ENCODE results near the gene PPP1R15B. TPM values are rescaled to one million over a fixed set of nuclear protein-coding genes. Genes with fewer than 3 reads are reported as not detected.

Gene PPP1R15B
- total RNA-seq, 1 experiment from 2014 or later = 45.9 TPM

GRCh38 chr1:204391629-204392028 is 20.0 kb downstream of the PPP1R15B start:
- H3K27ac Mint-ChIP-seq = no peak overlapping the region
- no peak overlapping the region for H3K18ac ChIP-seq (ENCODE audit: insufficient read length, low read depth, low read length)
- no peak overlapping the region for H4K8ac ChIP-seq (replicated peaks; ENCODE audit: insufficient read length, low read depth, low read length)

More at GRCh38 chr1:204391629-204392028, 20.0 kb downstream of the PPP1R15B start:
- no peak overlapping the region for H3K14ac ChIP-seq (ENCODE audit: insufficient read depth, low read length)
- no peak overlapping the region for H3K4me2 ChIP-seq (ENCODE audit: insufficient read depth, insufficient read length, low read length)
- H3K79me1 ChIP-seq (ENCODE audit: insufficient read depth, low read depth, low read length, poor library complexity, severe bottlenecking) = no peaks in the 10 kb centered on the region
- no peaks in the 10 kb centered on the region for H3K27me3 ChIP-seq (ENCODE audit: insufficient read depth, low read length)
- TF ChIP-seq, protein P1, sequence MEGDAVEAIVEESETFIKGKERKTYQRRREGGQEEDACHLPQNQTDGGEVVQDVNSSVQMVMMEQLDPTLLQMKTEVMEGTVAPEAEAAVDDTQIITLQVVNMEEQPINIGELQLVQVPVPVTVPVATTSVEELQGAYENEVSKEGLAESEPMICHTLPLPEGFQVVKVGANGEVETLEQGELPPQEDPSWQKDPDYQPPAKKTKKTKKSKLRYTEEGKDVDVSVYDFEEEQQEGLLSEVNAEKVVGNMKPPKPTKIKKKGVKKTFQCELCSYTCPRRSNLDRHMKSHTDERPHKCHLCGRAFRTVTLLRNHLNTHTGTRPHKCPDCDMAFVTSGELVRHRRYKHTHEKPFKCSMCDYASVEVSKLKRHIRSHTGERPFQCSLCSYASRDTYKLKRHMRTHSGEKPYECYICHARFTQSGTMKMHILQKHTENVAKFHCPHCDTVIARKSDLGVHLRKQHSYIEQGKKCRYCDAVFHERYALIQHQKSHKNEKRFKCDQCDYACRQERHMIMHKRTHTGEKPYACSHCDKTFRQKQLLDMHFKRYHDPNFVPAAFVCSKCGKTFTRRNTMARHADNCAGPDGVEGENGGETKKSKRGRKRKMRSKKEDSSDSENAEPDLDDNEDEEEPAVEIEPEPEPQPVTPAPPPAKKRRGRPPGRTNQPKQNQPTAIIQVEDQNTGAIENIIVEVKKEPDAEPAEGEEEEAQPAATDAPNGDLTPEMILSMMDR (conservative IDR thresholded peaks at IDR 0.05) = no peak
- H2BK20ac ChIP-seq (ENCODE audit: low read depth, low read length, poor library complexity, severe bottlenecking) = no peak overlapping the region
- H4K20me1 ChIP-seq (ENCODE audit: control insufficient read depth, insufficient read depth, insufficient read length) = no peaks in the 10 kb centered on the region
- H3K4me1 Mint-ChIP-seq = no peaks in the 10 kb centered on the region
- no peak overlapping the region for H3T11ph ChIP-seq (ENCODE audit: low read length)
- no peak overlapping the region for H3K9ac ChIP-seq (ENCODE audit: extremely low read depth, insufficient read length, low read length)
- no peak overlapping the region for H2BK15ac ChIP-seq (ENCODE audit: low read depth, low read length)
- no peak overlapping the region for H4K5ac ChIP-seq (ENCODE audit: insufficient read length, low read depth, low read length)
- H3K27me3 Mint-ChIP-seq (ENCODE audit: low read depth) = peaks cover 2% of the 10 kb centered on the region; the same call in 1 of the 2 replicates
- H3K9me3 ChIP-seq (ENCODE audit: control insufficient read depth, low read depth, low read length) = no peaks in the 10 kb centered on the region
- 0 out of 5 replicates have a peak, but pooled peaks cover 0 to 2% of the 10 kb centered on the region in 2 experiments for H3K9me3 Mint-ChIP-seq
- peaks cover 0 to 2% (median 0%) of the 10 kb centered on the region in 3 experiments; a peak in 2 of 7 replicates for H3K36me3 Mint-ChIP-seq (ENCODE audit: insufficient read depth in 1 of 3, low read depth in 3 of 3)
- no peak for DNase-seq
- H3K56ac ChIP-seq (ENCODE audit: insufficient read length, low read depth, low read length) = no peak overlapping the region
- H2AFZ ChIP-seq (ENCODE audit: low read length) = no peak overlapping the region
- no peaks in the 10 kb centered on the region for H3K23me2 ChIP-seq (ENCODE audit: insufficient read length, low read depth, low read length, poor library complexity, severe bottlenecking)
- H3K27ac ChIP-seq (ENCODE audit: insufficient read length, low read depth, low read length) = no peak overlapping the region
- H2AK5ac ChIP-seq (ENCODE audit: insufficient read length, low read length) = no peak overlapping the region
- H2BK5ac ChIP-seq (ENCODE audit: insufficient read length, low read length) = no peak overlapping the region
- no peak overlapping the region for H4K91ac ChIP-seq (ENCODE audit: insufficient read length, low read depth, low read length)
- H3K79me2 ChIP-seq (ENCODE audit: insufficient read depth, low read length) = no peaks in the 10 kb centered on the region
- H3K4ac ChIP-seq (ENCODE audit: low read depth, low read length) = no peak overlapping the region
- H2BK12ac ChIP-seq (ENCODE audit: insufficient read length, low read depth, low read length) = no peak overlapping the region
- H2BK120ac ChIP-seq (ENCODE audit: low read depth, low read length, poor library complexity, severe bottlenecking) = no peak overlapping the region
- H3K4me1 ChIP-seq (ENCODE audit: insufficient read depth, low read length) = no peaks in the 10 kb centered on the region
- H3K4me3 Mint-ChIP-seq = no peak overlapping the region
- no peak overlapping the region for H3K23ac ChIP-seq (ENCODE audit: insufficient read length, low read depth, low read length)
